ENCODE measurements around the gene PLEKHM1. TPM values are rescaled to one million over a fixed set of nuclear protein-coding genes. Genes with fewer than 3 reads are reported as not detected.
A peak's percentile ranks its signal among the peaks of the same experiment; 100 is the strongest.
"Not testable (repeated sequence)": the region's sequence is repeated elsewhere in the genome, so short reads cannot be mapped to it uniquely, and the experiment has no call there.

The PLEKHM1 gene
- total RNA-seq, 2 experiments from 2014 or later = 62.7 to 63.5 TPM

DNA sequence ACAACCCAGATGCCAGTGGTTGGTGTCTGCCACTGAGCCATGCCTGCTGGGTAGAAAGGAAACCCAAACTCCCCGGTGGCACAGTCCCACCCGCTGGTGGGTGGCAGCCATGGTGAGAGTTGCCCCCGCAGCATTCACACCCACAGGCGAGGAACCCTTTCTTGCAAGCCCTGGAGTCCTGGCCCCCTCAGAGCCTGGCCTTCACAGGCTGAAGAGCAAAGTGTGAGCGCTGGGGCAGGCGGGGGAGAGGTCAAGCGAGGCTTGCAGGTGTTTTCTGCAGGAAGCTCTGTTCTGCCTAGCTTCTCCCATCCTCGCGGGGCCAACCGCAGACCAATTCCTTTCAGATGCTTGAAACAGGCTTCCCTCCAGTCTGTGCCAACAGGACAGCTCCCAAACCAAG, 38.9 kb downstream of the PLEKHM1 start:
- DNase-seq, H3K9me3 Mint-ChIP-seq, H3K27ac Mint-ChIP-seq, H3K27me3 Mint-ChIP-seq, POLR2A ChIA-PET, CTCF ChIA-PET, H3K4me3 Mint-ChIP-seq: not testable (repeated sequence)
- peaks cover 35% of the 10 kb centered on the region for H3K36me3 Mint-ChIP-seq (ENCODE audit: low read depth)
- peaks cover 16% of the 10 kb centered on the region for H3K4me1 Mint-ChIP-seq

DNA sequence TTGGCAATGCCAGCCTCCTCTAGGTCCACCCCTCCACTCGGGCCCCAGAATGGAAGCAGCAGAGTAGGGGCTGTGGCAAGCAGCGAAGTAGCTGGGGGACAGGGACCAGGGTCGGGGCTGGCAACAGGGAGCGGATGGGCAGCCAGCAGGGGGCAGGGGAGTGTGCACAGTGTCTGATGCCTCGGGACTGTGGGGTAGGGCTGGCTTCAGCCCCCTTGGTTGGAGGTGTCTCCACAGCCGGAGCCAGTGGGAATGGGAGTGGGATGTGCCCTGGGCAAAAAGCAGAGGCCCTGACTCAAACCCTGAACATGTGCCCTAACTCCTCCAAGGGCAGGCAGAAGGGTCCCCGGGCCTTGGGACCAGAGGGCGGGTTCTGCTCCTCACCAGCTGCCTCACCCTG, 39.4 kb downstream of the PLEKHM1 start:
- peaks cover 21% of the 10 kb centered on the region for H3K4me1 Mint-ChIP-seq
- no peak for DNase-seq
- H3K9me3 Mint-ChIP-seq = no peaks in the 10 kb centered on the region
- peaks cover 32% of the 10 kb centered on the region for H3K36me3 Mint-ChIP-seq (ENCODE audit: low read depth)
- ChIA-PET POLR2A (no interaction called here), CTCF (no interaction called here)
- no peaks in the 10 kb centered on the region for H3K27me3 Mint-ChIP-seq
- H3K4me3 Mint-ChIP-seq = no peak overlapping the region
- no peak overlapping the region for H3K27ac Mint-ChIP-seq

DNA sequence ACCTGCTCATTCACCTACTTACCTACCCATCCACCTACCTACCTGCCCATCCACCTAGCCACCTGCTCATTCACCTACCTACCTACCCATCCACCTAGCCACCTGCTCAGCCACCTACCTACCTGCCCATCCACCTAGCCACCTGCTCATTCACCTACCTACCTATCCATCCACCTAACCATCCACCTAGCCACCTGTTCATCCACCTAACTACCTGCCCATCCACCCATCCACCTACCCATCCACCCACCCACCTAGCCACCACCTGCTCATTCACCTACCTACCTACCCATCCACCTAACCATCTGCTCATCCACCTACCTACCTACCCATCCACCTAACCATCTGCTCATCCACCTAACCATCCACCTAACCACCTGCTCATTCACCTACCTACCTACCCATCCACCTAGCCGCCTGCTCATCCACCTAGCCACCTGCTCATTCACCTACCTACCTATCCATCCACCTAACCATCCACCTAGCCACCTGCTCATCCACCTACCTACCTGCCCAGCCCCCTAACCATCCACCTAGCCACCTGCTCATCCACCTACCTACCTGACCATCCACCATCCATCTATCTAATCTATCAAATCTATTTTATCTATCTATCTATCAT, 40.7 kb downstream of the PLEKHM1 start:
- POLR2A ChIA-PET, H3K9me3 Mint-ChIP-seq, H3K4me3 Mint-ChIP-seq, H3K27ac Mint-ChIP-seq, DNase-seq, CTCF ChIA-PET, H3K27me3 Mint-ChIP-seq: not testable (repeated sequence)
- H3K4me1 Mint-ChIP-seq = peaks cover 33% of the 10 kb centered on the region
- peaks cover 33% of the 10 kb centered on the region for H3K36me3 Mint-ChIP-seq (ENCODE audit: low read depth)

DNA sequence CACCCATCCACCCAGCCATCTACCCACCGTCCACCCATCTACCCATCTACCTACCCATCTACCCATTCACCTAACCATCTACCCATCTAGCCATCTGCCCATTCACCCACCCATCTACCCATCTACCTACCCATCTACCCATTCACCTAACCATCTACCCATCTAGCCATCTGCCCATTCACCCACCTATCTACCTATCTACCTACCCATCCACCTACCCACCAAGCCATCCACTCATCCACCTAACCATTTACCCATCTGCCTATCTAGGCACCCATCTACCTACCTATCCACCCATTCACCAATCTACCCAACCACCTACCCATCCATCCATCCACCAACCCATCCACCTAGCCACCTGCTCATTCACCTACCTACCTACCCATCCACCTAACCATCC, 41.3 kb downstream of the PLEKHM1 start:
- H3K27ac Mint-ChIP-seq, H3K4me3 Mint-ChIP-seq, CTCF ChIA-PET, POLR2A ChIA-PET, H3K9me3 Mint-ChIP-seq, H3K27me3 Mint-ChIP-seq, DNase-seq: not testable (repeated sequence)
- Mint-ChIP-seq H3K4me1 (peaks cover 31% of the 10 kb centered on the region), H3K36me3 (ENCODE audit: low read depth) (peaks cover 29% of the 10 kb centered on the region)

DNA sequence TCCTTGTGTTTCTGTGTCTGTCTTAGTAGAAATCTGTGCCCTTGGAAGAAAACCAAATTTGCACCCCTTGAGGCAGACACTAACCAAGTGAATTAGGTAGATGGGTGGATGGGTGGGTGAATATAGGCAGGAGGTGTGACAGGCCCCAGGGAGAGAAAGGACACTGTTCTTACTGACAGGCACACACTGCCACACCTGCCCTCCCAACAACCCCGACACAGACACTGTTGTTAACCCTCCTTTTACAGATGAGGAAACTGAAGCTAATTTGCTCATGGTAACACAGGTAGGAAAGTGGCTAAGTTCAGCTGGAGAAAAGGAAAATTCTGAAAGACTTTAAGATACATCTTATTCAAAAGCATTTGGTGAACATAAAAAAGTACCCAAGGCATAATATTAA, 42.0 kb downstream of the PLEKHM1 start:
- DNase-seq, CTCF ChIA-PET, H3K27me3 Mint-ChIP-seq, H3K27ac Mint-ChIP-seq, H3K9me3 Mint-ChIP-seq, POLR2A ChIA-PET, H3K4me3 Mint-ChIP-seq: not testable (repeated sequence)
- Mint-ChIP-seq H3K36me3 (ENCODE audit: low read depth) (peaks cover 29% of the 10 kb centered on the region), H3K4me1 (peaks cover 31% of the 10 kb centered on the region)

DNA sequence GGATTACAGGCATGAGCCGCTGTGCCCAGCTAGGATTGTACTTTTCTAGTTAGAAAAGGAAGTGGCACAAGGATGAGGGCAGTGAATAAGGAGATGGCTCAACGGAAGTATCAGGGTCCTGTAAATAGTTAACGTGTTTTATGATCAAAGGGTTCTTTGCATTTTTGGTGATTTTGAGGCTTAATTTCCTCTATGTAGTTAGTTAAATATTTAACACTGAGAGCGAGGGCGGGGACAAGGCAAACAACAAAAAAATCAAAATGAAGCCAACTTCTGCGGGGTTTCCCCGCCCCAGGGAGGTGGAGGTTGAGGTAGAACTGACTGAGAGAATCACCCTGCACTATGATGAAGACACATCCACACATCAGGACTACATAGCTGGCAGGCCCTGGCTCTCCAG, 42.5 kb downstream of the PLEKHM1 start:
- CTCF ChIA-PET, POLR2A ChIA-PET, DNase-seq, H3K27me3 Mint-ChIP-seq, H3K27ac Mint-ChIP-seq, H3K4me3 Mint-ChIP-seq, H3K9me3 Mint-ChIP-seq: not testable (repeated sequence)
- peaks cover 29% of the 10 kb centered on the region for H3K36me3 Mint-ChIP-seq (ENCODE audit: low read depth)
- H3K4me1 Mint-ChIP-seq = peaks cover 31% of the 10 kb centered on the region

DNA sequence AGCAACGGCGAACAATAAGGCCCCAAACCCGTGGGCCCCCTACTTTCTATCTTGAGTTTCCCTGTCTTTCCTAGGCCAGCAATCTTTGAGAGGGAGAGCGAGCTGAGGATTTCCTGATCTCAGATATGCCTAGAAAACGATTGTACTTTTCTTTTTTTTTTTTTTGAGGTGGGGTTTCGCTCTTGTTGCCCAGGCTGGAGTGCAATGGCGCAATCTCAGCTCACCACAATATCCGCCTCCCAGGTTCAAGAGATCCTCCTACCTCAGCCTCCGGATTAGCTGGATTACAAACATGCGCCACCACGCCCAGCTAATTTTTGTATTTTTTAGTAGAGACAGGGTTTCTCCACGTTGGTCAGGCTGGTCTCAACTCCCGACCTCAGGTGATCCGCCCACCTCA, 42.9 kb downstream of the PLEKHM1 start:
- Mint-ChIP-seq H3K36me3 (ENCODE audit: low read depth) (peaks cover 29% of the 10 kb centered on the region), H3K4me1 (peaks cover 31% of the 10 kb centered on the region)
- H3K4me3 Mint-ChIP-seq, DNase-seq, POLR2A ChIA-PET, H3K27me3 Mint-ChIP-seq, H3K27ac Mint-ChIP-seq, H3K9me3 Mint-ChIP-seq: not testable (repeated sequence)
- CTCF ChIA-PET = interaction anchor here (1.9 kb wide), 1 partner anchor 19 kb away, joined by 7 read pairs; no protein-coding TSS in a partner anchor

DNA sequence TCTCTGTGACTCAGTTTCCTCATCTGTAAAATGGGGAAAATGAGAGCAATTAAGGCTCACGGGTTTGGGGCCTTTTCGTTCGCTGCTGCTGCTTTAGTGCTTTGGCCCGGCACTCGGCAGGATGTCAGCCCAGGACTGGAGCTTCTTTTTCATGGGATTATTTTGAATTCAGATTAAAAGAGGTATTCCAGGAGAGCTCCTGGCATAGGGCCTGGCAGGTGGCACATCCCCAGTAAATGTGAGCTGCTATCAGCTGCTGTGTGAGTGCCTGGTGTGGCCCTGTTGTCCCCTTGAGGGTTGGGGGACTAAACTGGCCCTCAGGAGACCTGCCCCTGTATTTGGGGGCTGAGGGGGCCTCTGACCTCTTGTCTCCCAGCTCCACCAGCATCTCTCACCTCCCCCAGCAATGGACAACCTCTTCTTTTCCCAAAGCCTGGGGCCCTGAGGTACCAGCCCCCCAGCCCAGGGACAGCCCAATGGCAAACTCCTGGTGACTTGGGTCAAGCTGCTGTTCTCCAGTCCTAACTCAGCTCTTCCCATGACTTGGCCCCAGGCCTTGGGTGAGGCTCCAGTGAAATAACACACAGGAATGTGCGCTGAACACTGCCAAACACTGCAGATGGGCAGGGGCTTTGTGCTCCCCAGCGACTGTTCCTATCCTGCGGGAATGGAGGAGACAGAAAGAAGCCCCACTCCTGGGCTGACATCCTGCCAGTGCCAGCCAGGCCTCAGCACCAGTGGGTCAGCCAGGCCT, 43.5 kb downstream of the PLEKHM1 start:
- peak overlapping the region; percentile 16 for H3K27ac Mint-ChIP-seq
- ChIA-PET CTCF (interaction anchor here (1.9 kb wide), 1 partner anchor 19 kb away, joined by 7 read pairs; no protein-coding TSS in a partner anchor), POLR2A (interaction anchor here (1.1 kb wide), 2 partner anchors 13 to 14 kb away, joined by 3 to 4 read pairs; partner anchors contain the start of gene ARHGAP27)
- H3K9me3 Mint-ChIP-seq, H3K4me3 Mint-ChIP-seq, DNase-seq, H3K27me3 Mint-ChIP-seq: not testable (repeated sequence)
- peaks cover 29% of the 10 kb centered on the region for H3K36me3 Mint-ChIP-seq (ENCODE audit: low read depth)
- peaks cover 31% of the 10 kb centered on the region for H3K4me1 Mint-ChIP-seq

DNA sequence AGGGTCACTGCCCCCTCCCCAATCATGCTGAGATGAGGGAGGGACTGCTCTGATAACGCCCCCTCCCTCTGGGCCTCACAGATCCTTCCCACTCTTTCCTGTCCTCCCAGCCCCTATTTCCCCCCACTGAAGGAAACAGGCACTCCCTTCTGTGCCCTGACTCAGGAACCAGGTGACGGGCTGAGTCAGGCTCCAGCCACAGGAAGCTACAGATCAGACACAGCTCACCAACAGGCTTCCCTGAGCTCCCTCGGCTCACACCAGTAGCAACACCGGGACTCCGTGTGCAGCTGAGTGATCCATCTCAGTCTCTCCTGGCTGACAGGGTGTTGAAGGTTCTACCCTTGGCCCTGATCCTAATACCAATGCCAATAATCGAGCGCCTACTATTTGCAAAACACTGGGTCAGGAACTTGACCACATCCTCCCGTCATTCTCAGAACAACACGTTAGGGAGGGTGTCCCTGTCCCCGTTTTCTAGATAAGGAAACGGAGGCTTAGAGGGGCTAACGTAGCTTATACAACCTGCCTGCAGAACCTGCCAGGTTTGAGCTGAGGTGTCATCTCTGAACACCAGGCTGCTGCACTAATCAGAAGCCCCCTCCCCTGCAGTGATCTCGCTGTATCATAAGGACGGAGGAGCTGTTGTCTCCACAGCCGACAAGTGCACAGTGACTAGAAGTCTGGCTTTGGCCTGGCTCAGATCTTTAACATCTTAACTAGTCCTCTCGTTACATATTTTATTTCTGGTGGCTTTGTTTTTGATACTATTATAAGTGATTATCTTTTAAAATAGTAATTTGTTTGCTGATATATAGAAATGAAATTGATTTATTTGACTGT, 44.4 kb downstream of the PLEKHM1 start:
- Mint-ChIP-seq H3K36me3 (ENCODE audit: low read depth) (peaks cover 29% of the 10 kb centered on the region), H3K4me3 (peak overlapping the region; percentile 54), H3K27ac (peak overlapping the region; percentile 87), H3K4me1 (peaks cover 35% of the 10 kb centered on the region)
- H3K9me3 Mint-ChIP-seq, H3K27me3 Mint-ChIP-seq: not testable (repeated sequence)
- peak; percentile 70 for DNase-seq
- POLR2A ChIA-PET = interaction anchor here (0.7 to 1.1 kb wide), 3 partner anchors 12 to 220 kb away, joined by 3 to 4 read pairs (median 3); partner anchors contain the start of gene ARHGAP27
- CTCF ChIA-PET = interaction anchor here (1.9 kb wide), 1 partner anchor 18 kb away, joined by 7 read pairs; no protein-coding TSS in a partner anchor

DNA sequence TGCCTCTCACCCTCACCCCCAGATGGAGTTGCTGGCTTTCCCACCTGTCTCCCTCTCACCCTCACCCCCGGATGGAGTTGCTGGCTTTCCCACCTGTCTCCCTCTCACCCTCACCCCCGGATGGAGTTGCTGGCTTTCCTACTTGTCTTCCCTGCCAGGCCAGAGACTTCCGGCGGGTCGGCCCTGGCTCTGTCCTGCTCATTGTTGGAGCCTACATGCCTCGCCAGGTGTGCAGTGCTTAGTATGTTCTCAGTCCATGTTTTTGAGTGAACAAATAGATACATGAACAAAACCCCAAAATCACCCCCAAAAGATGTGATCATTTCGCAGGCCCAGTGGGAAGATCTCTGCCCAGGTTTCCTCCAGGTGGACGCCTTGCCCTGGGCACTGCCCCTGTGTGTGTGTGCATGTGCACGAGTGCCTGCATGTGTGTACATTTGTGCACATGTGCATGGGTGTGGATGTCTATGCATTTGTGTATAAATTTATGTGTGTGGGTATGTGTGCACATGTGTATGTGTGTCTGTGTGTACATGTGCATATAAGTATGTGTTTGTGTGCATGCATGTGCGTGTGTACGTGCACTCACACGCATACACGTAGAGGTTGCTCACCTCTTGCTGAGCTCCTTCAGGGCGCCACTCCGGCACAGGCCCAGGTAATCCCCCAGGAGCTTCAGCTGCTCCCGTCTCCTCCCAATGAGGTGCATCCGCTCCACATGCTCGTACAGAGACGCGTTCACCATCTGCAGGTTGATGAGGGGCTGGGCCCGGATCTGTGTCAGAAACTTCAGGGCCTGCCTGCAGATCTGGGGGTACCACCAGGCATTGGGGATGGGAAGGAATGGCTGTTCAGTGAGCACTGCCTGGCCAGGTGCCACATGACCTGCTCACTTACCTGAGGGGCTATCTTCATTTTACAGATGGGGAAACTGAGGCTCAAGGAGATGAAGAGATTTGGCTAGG, 45.4 kb downstream of the PLEKHM1 start:
- CTCF ChIA-PET, DNase-seq, H3K27me3 Mint-ChIP-seq, H3K4me3 Mint-ChIP-seq, POLR2A ChIA-PET, H3K9me3 Mint-ChIP-seq: not testable (repeated sequence)
- Mint-ChIP-seq H3K27ac (peak overlapping the region; percentile 87), H3K4me1 (peaks cover 45% of the 10 kb centered on the region), H3K36me3 (ENCODE audit: low read depth) (peaks cover 30% of the 10 kb centered on the region)

DNA sequence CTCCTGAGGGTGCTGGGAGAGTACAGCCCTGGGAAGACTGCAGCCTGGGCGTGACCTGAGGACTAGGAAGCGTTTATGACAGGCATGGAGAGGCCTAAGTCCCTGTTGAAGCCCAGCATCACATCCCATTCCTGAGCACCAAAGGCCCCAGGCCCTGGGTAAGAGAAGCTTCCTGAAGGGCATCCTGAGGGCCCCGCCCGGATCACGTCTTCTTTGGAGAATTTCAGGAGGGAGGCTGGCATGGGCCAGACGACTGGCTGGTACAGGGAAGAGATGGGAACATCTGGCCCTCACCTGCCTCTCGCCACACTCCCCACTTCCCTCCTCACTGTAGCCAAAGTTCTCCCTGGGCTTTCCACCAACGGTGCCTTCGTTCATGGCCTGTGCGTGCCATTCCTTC, 46.2 kb downstream of the PLEKHM1 start:
- H3K9me3 Mint-ChIP-seq, H3K27ac Mint-ChIP-seq, POLR2A ChIA-PET, CTCF ChIA-PET, H3K4me3 Mint-ChIP-seq, H3K27me3 Mint-ChIP-seq, DNase-seq: not testable (repeated sequence)
- Mint-ChIP-seq H3K4me1 (peaks cover 47% of the 10 kb centered on the region), H3K36me3 (ENCODE audit: low read depth) (peaks cover 22% of the 10 kb centered on the region)

DNA sequence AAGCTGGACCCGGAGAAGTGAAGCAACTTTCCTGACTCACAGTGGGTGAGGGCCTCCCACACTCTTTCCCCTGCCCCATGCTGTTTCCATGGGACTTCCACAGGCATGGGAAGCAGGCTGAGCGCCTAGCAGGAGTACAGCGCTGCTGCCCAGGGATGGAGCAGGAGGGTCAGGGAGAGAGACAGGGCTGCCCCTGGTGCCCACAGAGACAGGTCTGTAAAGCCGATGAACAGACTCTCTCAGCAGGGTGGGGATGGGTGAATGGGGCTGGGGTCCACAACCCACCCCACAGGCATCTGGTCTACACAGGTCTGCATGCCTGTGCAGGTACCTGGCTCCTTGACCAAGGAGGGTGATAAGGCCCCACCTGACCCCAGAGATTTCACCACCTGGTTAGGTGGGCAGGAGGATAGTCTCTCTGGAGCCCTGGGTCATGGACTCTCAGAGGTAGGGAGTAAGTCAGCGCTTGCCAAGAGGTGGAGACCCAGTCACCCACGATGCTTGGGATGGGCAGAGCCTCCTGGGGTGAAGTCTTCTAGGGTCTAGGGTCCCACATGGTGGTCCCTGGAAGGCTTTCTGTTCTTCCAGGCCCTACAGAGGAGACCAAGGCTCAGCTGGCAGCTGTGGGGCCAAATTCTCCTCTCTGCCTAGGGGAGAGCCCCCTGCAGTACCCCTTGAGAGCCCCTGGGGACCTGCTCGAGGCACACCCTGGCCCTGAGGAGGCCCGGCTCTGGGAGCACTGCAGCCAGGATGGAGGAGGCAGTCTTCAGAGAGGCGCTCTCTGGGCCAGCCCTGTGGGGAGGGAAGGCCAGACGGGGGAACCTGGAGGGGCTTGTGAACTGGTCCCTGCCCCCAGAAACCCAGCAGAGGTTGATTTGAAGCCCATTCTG, 46.9 kb downstream of the PLEKHM1 start:
- H3K36me3 Mint-ChIP-seq (ENCODE audit: low read depth) = peaks cover 20% of the 10 kb centered on the region
- H3K4me3 Mint-ChIP-seq, CTCF ChIA-PET, POLR2A ChIA-PET, H3K9me3 Mint-ChIP-seq, H3K27ac Mint-ChIP-seq, DNase-seq, H3K27me3 Mint-ChIP-seq: not testable (repeated sequence)
- H3K4me1 Mint-ChIP-seq = peaks cover 47% of the 10 kb centered on the region

All from activated CD4-positive, alpha-beta memory T cell treated with anti-CD3 and anti-CD28 coated beads, Interleukin-2, amount 10 ng/mL, durations not matched to agents 7 days and 5 days (primary cell).